Measurements from ENCODE around the gene ACHE. TPM values are rescaled to one million over a fixed set of nuclear protein-coding genes. Genes with fewer than 3 reads are reported as not detected.
A peak's percentile ranks its signal among the peaks of the same experiment; 100 is the strongest.

Gene ACHE
- total and polyA plus RNA-seq, 7 experiments from 2014 or later: 0.11 to 0.32 (median 0.22) TPM; not detected in 4

DNA sequence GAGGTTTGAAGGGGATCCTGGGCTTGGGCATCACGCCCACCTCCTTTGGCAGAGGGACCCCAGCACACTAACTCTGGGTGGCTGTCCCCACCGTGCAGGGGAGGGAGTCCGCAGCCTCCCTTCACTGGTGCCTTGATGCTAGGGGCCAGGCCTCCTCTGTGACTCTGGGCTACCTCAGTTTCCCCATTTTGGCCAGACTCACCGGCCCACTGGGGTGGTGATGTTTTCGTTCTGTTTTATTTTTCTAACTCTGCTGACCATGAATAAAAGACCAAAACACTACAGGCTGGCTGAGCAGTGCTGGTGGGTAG lies 29.0 kb downstream of the ACHE start:
- Histone ChIP-seq H3K27me3 (ENCODE audit: control insufficient read depth in 2 of 2, insufficient read depth in 2 of 2, low read length in 2 of 2) (no peaks in the 10 kb centered on the region), H3K4me1 (ENCODE audit: control insufficient read depth in 2 of 2, insufficient read depth in 2 of 2, low read length in 2 of 2) (peaks cover 0 to 25% of the 10 kb centered on the region in 2 donors), H3K36me3 (ENCODE audit: control insufficient read depth in 2 of 3, insufficient read depth in 3 of 3, low read length in 3 of 3) (peaks cover 0 to 25% (median 0%) of the 10 kb centered on the region in 3 experiments), H3K27ac (ENCODE audit: low read depth, low read length) (peak overlapping the region; percentile 80), H3K9me3 (ENCODE audit: control insufficient read depth in 2 of 3, low read length in 3 of 3) (no peaks in the 10 kb centered on the region), H3K4me3 (ENCODE audit: low read length) (peak overlapping the region; percentile 46)
- peak overlapping the region; percentile 69 to 92 (median 80) for H3K4me3 Mint-ChIP-seq
- peaks cover 0 to 17% (median 11%) of the 10 kb centered on the region in 7 donors for H3K4me1 Mint-ChIP-seq
- CTCF ChIA-PET: no interaction called here
- ATAC-seq (no peak), DNase-seq (no peak)
- H3K36me3 Mint-ChIP-seq: peaks cover 0 to 18% (median 4%) of the 10 kb centered on the region in 5 donors
- H3K27me3 Mint-ChIP-seq: no peaks in the 10 kb centered on the region
- POLR2A ChIA-PET: interaction anchor here (0.6 to 1.2 kb wide), 2 partner anchors 8 to 324 kb away, joined by 3 to 5 read pairs; partner anchors contain the start of gene SRRT
- intact Hi-C loops (cut with micrococcal nuclease): loop anchor here (1.0 to 5.0 kb wide), 4 partner anchors 9 to 159 kb away; partner anchors contain the start of genes SLC12A9 (in 2 of the 2), POP7 (in 1 of the 2) and SRRT (in 1 of the 2)
- H3K27ac Mint-ChIP-seq: peak overlapping the region; percentile 43 to 95 (median 84)
- H3K9me3 Mint-ChIP-seq: no peaks in the 10 kb centered on the region

DNA sequence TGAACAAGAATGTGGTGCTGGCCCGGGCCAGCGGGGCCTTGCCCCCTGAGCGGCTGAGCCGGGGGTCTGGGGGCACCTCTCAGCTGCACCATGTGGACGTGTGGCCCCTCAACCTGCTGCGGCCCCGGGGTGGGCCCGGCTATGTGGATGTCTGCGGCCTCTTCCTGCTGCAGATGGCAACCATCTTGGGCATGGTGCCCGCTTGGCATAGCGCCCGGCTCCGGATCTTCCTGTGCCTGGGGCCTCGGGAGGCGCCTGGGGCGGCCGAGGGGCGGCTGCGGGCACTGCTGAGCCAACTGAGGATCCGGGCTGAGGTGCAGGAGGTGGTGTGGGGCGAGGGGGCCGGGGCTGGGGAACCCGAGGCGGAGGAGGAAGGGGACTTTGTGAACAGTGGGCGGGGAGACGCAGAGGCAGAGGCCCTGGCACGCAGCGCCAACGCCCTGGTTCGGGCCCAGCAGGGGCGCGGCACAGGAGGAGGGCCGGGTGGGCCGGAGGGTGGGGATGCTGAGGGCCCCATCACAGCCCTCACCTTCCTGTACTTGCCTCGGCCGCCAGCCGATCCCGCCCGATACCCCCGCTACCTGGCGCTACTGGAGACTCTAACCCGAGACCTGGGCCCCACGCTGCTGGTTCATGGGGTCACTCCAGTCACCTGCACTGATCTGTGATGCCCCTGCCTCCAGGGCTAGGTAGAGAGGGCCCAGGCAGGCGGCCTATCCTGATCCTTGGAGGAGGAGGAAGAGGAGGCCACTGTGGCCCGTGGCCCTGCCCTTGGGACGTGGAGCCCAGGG lies 29.6 kb downstream of the ACHE start:
- DNase-seq: peak in 6 of 9 donors; percentile 31 to 55 (median 44)
- H3K27me3 Mint-ChIP-seq: no peaks in the 10 kb centered on the region
- no peaks in the 10 kb centered on the region for H3K9me3 Mint-ChIP-seq
- Histone ChIP-seq H3K4me3 (ENCODE audit: low read length) (peak overlapping the region; percentile 46), H3K9me3 (ENCODE audit: control insufficient read depth in 2 of 3, low read length in 3 of 3) (no peaks in the 10 kb centered on the region), H3K4me1 (ENCODE audit: control insufficient read depth in 2 of 2, insufficient read depth in 2 of 2, low read length in 2 of 2) (peaks cover 0 to 25% of the 10 kb centered on the region in 2 donors), H3K27ac (ENCODE audit: low read depth, low read length) (peak overlapping the region; percentile 80), H3K36me3 (ENCODE audit: control insufficient read depth in 2 of 3, insufficient read depth in 3 of 3, low read length in 3 of 3) (peaks cover 0 to 30% (median 0%) of the 10 kb centered on the region in 3 experiments), H3K27me3 (ENCODE audit: control insufficient read depth in 2 of 2, insufficient read depth in 2 of 2, low read length in 2 of 2) (no peaks in the 10 kb centered on the region)
- peak; percentile 65 for ATAC-seq
- POLR2A ChIA-PET: interaction anchor here (0.6 to 1.2 kb wide), 2 partner anchors 9 to 324 kb away, joined by 3 to 5 read pairs; partner anchors contain the start of gene SRRT
- H3K27ac Mint-ChIP-seq: peak overlapping the region in 8 of 9 donors; percentile 62 to 95 (median 81)
- H3K4me1 Mint-ChIP-seq: peaks cover 0 to 17% (median 11%) of the 10 kb centered on the region in 7 donors
- CTCF ChIA-PET: no interaction called here
- peaks cover 0 to 14% (median 4%) of the 10 kb centered on the region in 5 donors for H3K36me3 Mint-ChIP-seq
- peak overlapping the region; percentile 56 to 92 (median 77) for H3K4me3 Mint-ChIP-seq
- intact Hi-C loops (cut with micrococcal nuclease): loop anchor here (1.0 to 5.0 kb wide), 3 partner anchors 13 to 159 kb away; partner anchors contain the start of genes SLC12A9 (in 2 of the 2) and POP7 (in 1 of the 2)

DNA sequence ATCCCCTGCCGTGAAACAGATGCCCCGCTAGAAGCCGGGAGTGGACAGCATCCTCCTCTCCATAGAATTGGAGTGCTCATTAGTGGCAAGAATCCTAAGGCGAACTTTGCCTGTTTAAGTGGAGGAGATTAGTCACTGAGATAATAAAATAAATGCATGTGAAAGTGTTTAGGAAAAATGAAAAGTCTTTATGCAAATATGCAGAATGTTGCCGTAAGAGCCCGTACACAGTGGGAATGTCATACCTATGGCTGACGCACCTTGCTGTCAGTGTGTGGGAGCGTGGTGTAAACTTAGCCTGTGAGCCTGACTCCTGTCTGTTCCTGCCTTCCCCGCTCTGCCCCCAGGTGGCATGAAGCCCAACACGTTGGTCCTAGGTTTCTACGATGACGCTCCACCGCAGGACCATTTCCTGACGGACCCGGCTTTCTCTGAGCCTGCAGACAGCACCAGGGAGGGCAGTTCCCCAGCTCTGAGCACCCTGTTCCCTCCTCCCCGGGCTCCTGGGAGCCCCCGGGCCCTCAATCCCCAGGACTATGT lies 30.2 kb downstream of the ACHE start:
- Histone ChIP-seq H3K27ac (ENCODE audit: low read depth, low read length) (peak overlapping the region; percentile 80), H3K36me3 (ENCODE audit: control insufficient read depth in 2 of 3, insufficient read depth in 3 of 3, low read length in 3 of 3) (peaks cover 0 to 37% (median under 1%) of the 10 kb centered on the region in 3 experiments), H3K9me3 (ENCODE audit: control insufficient read depth in 2 of 3, low read length in 3 of 3) (no peaks in the 10 kb centered on the region), H3K4me3 (ENCODE audit: low read length) (no peak overlapping the region), H3K27me3 (ENCODE audit: control insufficient read depth in 2 of 2, insufficient read depth in 2 of 2, low read length in 2 of 2) (no peaks in the 10 kb centered on the region), H3K4me1 (ENCODE audit: control insufficient read depth in 2 of 2, insufficient read depth in 2 of 2, low read length in 2 of 2) (peaks cover 0 to 25% of the 10 kb centered on the region in 2 donors)
- ATAC-seq (no peak), DNase-seq (no peak)
- Mint-ChIP-seq H3K9me3 (no peaks in the 10 kb centered on the region), H3K36me3 (peaks cover 0 to 20% (median 9%) of the 10 kb centered on the region in 5 donors), H3K4me3 (peak overlapping the region in 7 of 10 donors; percentile 10 to 78 (median 61)), H3K4me1 (peaks cover 0 to 17% (median 11%) of the 10 kb centered on the region in 7 donors), H3K27ac (peak overlapping the region in 7 of 9 donors; percentile 3 to 84 (median 68)), H3K27me3 (no peaks in the 10 kb centered on the region)
- CTCF ChIA-PET: no interaction called here
- intact Hi-C loops (cut with micrococcal nuclease): loop anchor here in 1 of 2 donors (5.0 kb wide), 1 partner anchor 158 kb away; the partner anchor contains the start of gene POP7
- POLR2A ChIA-PET: interaction anchor here (0.9 kb wide), 1 partner anchor 22 kb away, joined by 3 read pairs; no protein-coding TSS in a partner anchor

GRCh38 chr7:100864263-100864845 lies 31.3 kb downstream of the ACHE start:
- ChIA-PET POLR2A (interaction anchor here (0.9 to 1.4 kb wide), 2 partner anchors 10 to 23 kb away, joined by 3 to 10 read pairs; no protein-coding TSS in a partner anchor), CTCF (interaction anchor here (2.4 kb wide), 1 partner anchor 12 kb away, joined by 13 read pairs; the partner anchor contains the start of gene SLC12A9)
- H3K36me3 ChIP-seq (ENCODE audit: control insufficient read depth in 2 of 3, insufficient read depth in 3 of 3, low read length in 3 of 3): peaks cover 0 to 48% (median 5%) of the 10 kb centered on the region in 3 experiments
- Mint-ChIP-seq H3K27me3 (no peaks in the 10 kb centered on the region), H3K4me1 (peaks cover 0 to 17% (median 11%) of the 10 kb centered on the region in 7 donors), H3K4me3 (peak overlapping the region in 1 of 10 donors; percentile 3), H3K9me3 (no peaks in the 10 kb centered on the region), H3K36me3 (peaks cover 9 to 27% (median 14%) of the 10 kb centered on the region in 5 donors), H3K27ac (peak overlapping the region in 3 of 9 donors; percentile 19 to 79 (median 52))
- no peaks in the 10 kb centered on the region for H3K27me3 ChIP-seq (ENCODE audit: control insufficient read depth in 2 of 2, insufficient read depth in 2 of 2, low read length in 2 of 2)
- H3K4me1 ChIP-seq (ENCODE audit: control insufficient read depth in 2 of 2, insufficient read depth in 2 of 2, low read length in 2 of 2): peaks cover 0 to 25% of the 10 kb centered on the region in 2 donors
- H3K27ac ChIP-seq (ENCODE audit: low read depth, low read length): no peak overlapping the region
- no peaks in the 10 kb centered on the region for H3K9me3 ChIP-seq (ENCODE audit: control insufficient read depth in 2 of 3, low read length in 3 of 3)
- no peak for ATAC-seq
- H3K4me3 ChIP-seq (ENCODE audit: low read length): no peak overlapping the region
- intact Hi-C loops (cut with micrococcal nuclease): no loop called here
- DNase-seq: no peak

DNA sequence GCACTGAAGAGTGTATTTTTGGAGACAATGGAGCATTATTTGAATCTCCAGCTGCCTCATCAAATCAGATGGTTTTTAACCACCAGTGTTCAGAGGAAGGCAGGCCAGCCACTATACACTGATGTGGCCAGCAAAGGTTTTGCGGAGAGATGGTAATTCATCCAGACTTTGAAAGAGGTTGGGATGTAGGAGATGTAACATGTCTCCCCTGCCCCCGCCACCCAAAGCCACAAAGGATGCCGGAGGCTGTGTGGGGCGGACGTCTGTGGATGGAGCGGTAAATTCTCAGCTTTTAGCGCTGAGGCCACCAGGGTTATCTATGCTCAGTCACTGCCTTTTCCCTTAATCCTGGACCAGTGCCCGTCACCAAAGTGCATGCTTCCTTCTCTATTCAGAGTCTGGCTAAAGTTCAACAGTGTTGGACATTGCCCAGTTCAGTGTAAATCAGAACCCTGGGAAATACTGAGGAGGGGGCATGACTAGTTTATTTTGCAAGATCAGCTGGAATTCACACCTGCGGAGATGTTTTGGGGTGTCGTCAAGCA lies 32.2 kb downstream of the ACHE start:
- POLR2A ChIA-PET: interaction anchor here (1.4 kb wide), 1 partner anchor 10 kb away, joined by 10 read pairs; no protein-coding TSS in a partner anchor
- Mint-ChIP-seq H3K4me1 (peaks cover 0 to 17% (median 11%) of the 10 kb centered on the region in 7 donors), H3K27me3 (no peaks in the 10 kb centered on the region), H3K27ac (no peak overlapping the region), H3K4me3 (no peak overlapping the region), H3K36me3 (peaks cover 9 to 27% (median 14%) of the 10 kb centered on the region in 5 donors), H3K9me3 (no peaks in the 10 kb centered on the region)
- intact Hi-C loops (cut with micrococcal nuclease): no loop called here
- no peak overlapping the region for H3K27ac ChIP-seq (ENCODE audit: low read depth, low read length)
- H3K27me3 ChIP-seq (ENCODE audit: control insufficient read depth in 2 of 2, insufficient read depth in 2 of 2, low read length in 2 of 2): no peaks in the 10 kb centered on the region
- H3K4me3 ChIP-seq (ENCODE audit: low read length): no peak overlapping the region
- peaks cover 0 to 25% of the 10 kb centered on the region in 2 donors for H3K4me1 ChIP-seq (ENCODE audit: control insufficient read depth in 2 of 2, insufficient read depth in 2 of 2, low read length in 2 of 2)
- no peaks in the 10 kb centered on the region for H3K9me3 ChIP-seq (ENCODE audit: control insufficient read depth in 2 of 3, low read length in 3 of 3)
- CTCF ChIA-PET: interaction anchor here (0.7 to 2.4 kb wide), 2 partner anchors 11 to 1229 kb away, joined by 4 to 13 read pairs; partner anchors contain the start of gene SLC12A9
- no peak for ATAC-seq
- H3K36me3 ChIP-seq (ENCODE audit: control insufficient read depth in 2 of 3, insufficient read depth in 3 of 3, low read length in 3 of 3): peaks cover 0 to 57% (median 5%) of the 10 kb centered on the region in 3 experiments
- no peak for DNase-seq

DNA sequence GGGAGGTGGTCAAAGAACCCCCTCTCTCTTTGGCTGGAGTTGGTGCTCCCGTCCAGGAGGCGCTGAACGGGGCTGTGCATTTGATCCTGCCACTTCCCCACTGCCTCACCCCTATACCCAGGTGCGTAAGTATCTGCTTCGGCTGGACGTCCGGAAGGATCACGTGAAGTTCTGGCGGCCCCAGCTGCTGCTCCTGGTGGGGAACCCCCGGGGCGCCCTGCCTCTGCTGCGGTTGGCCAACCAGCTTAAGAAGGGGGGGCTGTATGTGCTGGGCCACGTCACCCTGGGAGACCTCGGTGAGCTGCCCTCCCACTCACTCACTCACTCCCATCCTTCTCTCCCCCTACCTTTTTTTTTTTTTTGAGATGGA lies 34.1 kb downstream of the ACHE start:
- CTCF ChIA-PET: interaction anchor here (0.6 to 0.7 kb wide), 3 partner anchors 26 to 1605 kb away, joined by 3 read pairs; no protein-coding TSS in a partner anchor
- ATAC-seq (no peak), DNase-seq (no peak)
- H3K36me3 Mint-ChIP-seq: peaks cover 9 to 35% (median 14%) of the 10 kb centered on the region in 5 donors
- POLR2A ChIA-PET: interaction anchor here (1.0 to 1.2 kb wide), 2 partner anchors 9 to 12 kb away, joined by 3 read pairs; partner anchors contain the start of gene SLC12A9
- intact Hi-C loops (cut with micrococcal nuclease): no loop called here
- H3K9me3 Mint-ChIP-seq: no peaks in the 10 kb centered on the region
- Histone ChIP-seq H3K27me3 (ENCODE audit: control insufficient read depth in 2 of 2, insufficient read depth in 2 of 2, low read length in 2 of 2) (no peaks in the 10 kb centered on the region), H3K27ac (ENCODE audit: low read depth, low read length) (no peak overlapping the region), H3K36me3 (ENCODE audit: control insufficient read depth in 2 of 3, insufficient read depth in 3 of 3, low read length in 3 of 3) (peaks cover 0 to 71% (median 5%) of the 10 kb centered on the region in 3 experiments), H3K4me3 (ENCODE audit: low read length) (no peak overlapping the region), H3K9me3 (ENCODE audit: control insufficient read depth in 2 of 3, low read length in 3 of 3) (no peaks in the 10 kb centered on the region), H3K4me1 (ENCODE audit: control insufficient read depth in 2 of 2, insufficient read depth in 2 of 2, low read length in 2 of 2) (peaks cover 0 to 11% of the 10 kb centered on the region in 2 donors)
- H3K4me1 Mint-ChIP-seq: peaks cover 0 to 9% (median 3%) of the 10 kb centered on the region in 7 donors
- H3K27ac Mint-ChIP-seq: no peak overlapping the region
- no peaks in the 10 kb centered on the region for H3K27me3 Mint-ChIP-seq
- no peak overlapping the region for H3K4me3 Mint-ChIP-seq
